ENCODE data around the gene CDH24. TPM values are rescaled to one million over a fixed set of nuclear protein-coding genes. Genes with fewer than 3 reads are reported as not detected.

Gene CDH24
- total and polyA plus RNA-seq, 5 donors = 0.95 to 2.5 (median 2.3) TPM

DNA sequence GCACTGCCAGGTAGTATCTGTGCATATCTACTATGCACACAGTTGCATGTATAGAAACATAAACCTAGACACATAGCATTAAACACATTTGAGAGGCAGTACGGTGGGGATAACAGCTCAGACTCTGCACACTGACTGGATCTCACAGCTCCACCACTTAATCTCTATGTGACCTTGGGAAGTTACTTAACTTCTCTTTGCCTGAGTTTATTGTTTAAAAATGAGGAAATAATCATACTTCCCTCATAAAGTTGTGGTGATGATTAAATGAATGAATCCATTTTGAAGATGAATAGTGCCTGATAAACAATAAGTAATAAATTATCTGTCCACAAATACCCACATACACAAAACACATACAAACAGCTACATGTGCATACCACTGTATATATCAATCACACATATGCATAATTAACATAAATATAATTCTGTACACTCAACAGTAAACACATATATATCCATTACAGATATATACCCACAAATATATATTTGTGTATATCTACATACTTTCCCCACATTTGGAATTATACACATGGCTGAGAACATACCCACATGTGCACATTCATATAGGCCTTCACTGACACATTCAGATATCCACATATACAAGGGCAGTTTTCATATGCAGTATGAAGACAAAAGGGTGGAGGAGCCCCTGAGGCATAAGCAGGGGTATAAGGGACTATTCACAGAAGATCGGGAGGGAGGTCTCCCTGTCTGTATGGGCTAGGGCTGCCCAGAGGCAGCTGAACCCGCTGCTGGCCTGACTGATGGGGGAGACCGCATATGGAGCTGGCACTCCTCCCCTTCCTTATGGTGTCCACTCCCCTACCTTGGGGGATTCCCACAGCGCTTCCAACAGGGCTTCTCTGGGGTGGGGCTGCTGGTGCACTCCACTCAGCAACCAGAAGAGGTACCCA is 5.9 kb downstream of the CDH24 start:
- intact Hi-C loops (cut with DNase I) = loop anchor here in 1 of 4 donors (5.0 kb wide), 1 partner anchor 64 kb away; no protein-coding TSS in a partner anchor
- H3K4me1 ChIP-seq (ENCODE audit: control insufficient read depth, insufficient read depth, low read length) = no peaks in the 10 kb centered on the region
- 77% methylated on average over 5 of the region's 5 CpGs for WGBS
- ATAC-seq (no peak), DNase-seq (no peak)
- no peaks in the 10 kb centered on the region for H3K27me3 ChIP-seq (ENCODE audit: control insufficient read depth, insufficient read depth)
- no peak overlapping the region for H3K4me3 ChIP-seq (ENCODE audit: low read length)
- H3K9me3 ChIP-seq (ENCODE audit: control insufficient read depth, low read length) = no peaks in the 10 kb centered on the region
- no peak overlapping the region for H3K27ac ChIP-seq (ENCODE audit: low read length)

DNA sequence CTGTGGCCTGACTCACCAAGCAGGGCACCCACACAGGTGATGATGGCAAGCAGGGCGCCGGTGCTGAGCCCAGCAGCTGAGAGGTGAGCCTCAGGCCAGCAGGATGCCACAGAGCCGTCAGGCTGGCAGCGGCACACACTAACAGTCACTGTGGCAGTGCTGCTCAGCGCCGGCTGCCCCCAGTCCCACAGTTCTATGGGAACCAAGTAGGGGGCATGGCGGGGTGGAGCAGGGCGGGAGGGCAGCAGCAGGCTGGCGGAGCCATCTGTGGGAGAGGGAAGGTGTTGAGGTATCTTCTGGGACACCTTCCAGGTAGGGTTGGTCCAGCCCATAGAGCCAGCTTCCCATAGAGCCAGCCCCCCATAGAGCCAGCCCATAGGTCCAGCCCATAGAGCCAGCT is 8.3 kb downstream of the CDH24 start:
- Histone ChIP-seq H3K27ac (ENCODE audit: low read length) (no peak overlapping the region), H3K27me3 (ENCODE audit: control insufficient read depth, insufficient read depth) (no peaks in the 10 kb centered on the region), H3K4me1 (ENCODE audit: control insufficient read depth, insufficient read depth, low read length) (peaks cover 4% of the 10 kb centered on the region), H3K9me3 (ENCODE audit: control insufficient read depth, low read length) (no peaks in the 10 kb centered on the region), H3K4me3 (ENCODE audit: low read length) (no peak overlapping the region)
- no peak for ATAC-seq
- intact Hi-C loops (cut with DNase I) = no loop called here
- no peak for DNase-seq
- 98% methylated on average over 9 of the region's 9 CpGs for WGBS

DNA sequence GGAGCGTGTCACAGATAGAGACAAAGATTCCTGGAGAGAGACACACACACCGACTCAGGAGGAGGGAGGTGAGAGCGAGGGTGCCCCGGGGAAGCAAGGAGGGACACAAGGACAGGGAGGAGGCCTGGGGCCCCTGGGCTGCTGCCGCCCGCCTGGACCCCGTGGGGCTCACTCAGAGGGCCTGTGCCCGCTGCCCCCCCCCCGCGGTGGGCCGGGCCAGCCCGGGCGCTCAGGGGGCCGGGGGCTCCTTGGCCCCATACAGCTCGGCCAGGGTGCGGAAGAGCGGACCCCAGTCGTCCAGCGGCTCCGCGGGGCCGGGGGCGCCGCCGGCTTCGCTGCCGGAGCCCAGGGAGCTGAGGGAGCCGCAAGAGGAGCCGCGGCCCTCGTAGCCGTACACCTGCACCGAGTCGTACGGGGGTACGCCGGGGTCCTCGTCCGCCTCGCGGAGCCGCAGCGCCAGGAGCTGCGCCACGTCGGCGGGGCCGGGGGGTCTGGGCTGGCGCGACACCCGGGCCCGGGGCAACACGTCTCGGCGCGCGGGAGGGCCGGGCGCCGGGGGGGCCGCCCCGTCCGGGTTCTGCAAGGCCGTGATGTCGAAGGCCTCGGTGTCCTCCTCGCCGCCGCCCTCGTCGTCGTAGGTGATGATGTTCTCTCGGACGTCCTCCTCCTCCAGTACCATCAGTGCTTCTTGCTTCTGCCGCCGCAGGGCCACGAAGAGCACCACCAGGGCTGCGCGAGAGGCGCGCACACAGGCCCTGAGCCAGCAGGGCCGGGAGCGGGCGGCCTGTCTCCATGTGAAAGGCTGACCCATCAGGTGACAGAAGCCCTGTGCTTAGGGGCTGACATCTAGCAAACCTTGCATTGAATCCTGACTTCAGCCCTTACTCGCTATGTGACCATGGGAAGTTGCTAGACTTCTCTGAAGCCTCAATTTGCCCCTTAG is 9.3 kb downstream of the CDH24 start:
- WGBS = 67% methylated on average over 85 of the region's 85 CpGs
- DNase-seq = no peak
- H3K27ac ChIP-seq (ENCODE audit: low read length) = peak overlapping the region; percentile 16
- H3K4me3 ChIP-seq (ENCODE audit: low read length) = no peak overlapping the region
- no peaks in the 10 kb centered on the region for H3K27me3 ChIP-seq (ENCODE audit: control insufficient read depth, insufficient read depth)
- peaks cover 4% of the 10 kb centered on the region for H3K4me1 ChIP-seq (ENCODE audit: control insufficient read depth, insufficient read depth, low read length)
- intact Hi-C loops (cut with DNase I) = no loop called here
- no peaks in the 10 kb centered on the region for H3K9me3 ChIP-seq (ENCODE audit: control insufficient read depth, low read length)
- ATAC-seq = no peak

DNA sequence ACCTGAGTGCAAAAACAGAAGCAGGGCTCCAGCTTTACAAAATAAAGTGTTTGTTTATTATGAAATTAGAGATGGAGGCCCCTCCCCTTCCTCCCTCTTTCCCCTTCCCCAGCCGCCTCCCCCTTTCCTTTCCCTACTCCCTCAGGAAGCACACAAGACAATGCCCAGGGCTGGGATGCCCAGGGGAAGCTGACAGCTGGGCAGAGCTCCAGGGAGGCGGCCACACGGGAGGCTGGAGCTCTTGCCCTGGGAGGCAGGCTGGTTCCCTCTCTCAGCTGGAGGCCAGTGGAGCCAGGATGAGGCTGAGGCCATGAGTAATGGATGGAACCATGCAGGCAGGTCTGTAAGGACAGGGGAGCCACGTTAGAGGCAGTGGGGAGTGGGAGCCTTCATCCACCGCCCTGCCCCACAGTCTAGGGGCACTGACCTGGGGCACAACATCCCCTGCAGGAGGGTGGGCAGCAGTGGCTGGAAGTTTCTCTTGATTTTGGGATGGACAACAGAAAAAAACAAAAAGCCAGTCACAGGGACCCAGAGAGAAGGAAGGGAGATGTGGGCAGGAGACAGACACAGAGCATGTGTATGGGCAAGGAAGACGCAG is 10.2 kb downstream of the CDH24 start:
- Histone ChIP-seq H3K27ac (ENCODE audit: low read length) (peak overlapping the region; percentile 16), H3K9me3 (ENCODE audit: control insufficient read depth, low read length) (no peaks in the 10 kb centered on the region), H3K4me3 (ENCODE audit: low read length) (no peak overlapping the region), H3K27me3 (ENCODE audit: control insufficient read depth, insufficient read depth) (no peaks in the 10 kb centered on the region), H3K4me1 (ENCODE audit: control insufficient read depth, insufficient read depth, low read length) (peaks cover 4% of the 10 kb centered on the region)
- DNase-seq (peak in 2 of 3 donors; percentile 69 to 75), ATAC-seq (peak; percentile 32 to 45)
- 57% methylated on average over 6 of the region's 6 CpGs for WGBS
- intact Hi-C loops (cut with DNase I) = no loop called here

DNA sequence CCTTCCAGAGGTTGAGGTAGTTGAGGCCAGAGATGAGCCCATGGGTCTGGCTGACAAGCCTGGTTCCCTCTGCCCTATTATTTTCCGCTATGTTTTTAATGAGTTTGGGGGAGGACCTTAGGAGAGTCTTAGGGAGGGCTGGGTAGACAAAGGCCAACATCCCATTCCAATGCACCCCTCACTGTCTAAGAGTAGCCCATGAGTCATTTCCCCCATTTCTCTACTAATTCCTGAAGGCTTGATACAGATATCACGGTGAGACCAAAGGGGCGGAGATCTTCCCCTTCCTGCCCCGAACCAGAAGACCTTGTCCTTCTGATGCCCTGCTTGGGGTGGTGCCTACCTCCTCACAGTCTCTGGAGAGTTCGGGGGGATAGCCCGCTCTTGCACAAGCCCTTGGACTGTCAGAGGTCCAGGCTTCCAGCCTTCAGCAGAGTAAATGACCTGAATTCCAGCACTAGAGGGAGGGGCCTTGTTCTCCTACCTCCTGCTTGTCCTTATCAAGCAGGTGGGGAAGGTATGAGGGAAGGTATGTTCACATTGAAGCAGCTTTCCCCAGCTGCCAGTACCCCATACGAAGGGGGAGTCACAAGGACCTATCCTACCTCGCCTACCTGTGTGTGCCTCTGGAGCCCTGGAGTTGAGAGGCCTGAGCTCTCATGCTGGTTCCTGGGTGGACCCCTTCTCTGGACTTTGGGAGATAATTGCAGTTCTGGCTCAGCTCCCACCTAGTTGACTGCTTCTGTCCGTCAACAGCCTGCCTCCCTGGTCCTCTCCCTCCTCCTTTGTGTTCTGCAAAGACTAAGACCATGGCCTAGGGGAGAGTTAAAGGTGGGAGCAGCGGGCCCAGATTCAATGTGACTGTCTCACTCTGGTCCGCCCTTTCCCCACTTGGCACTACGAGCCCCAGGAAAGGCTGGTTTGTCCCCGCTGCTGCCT is 11.6 kb downstream of the CDH24 start:
- H3K4me1 ChIP-seq (ENCODE audit: control insufficient read depth, insufficient read depth, low read length) = peaks cover 4% of the 10 kb centered on the region
- no peaks in the 10 kb centered on the region for H3K27me3 ChIP-seq (ENCODE audit: control insufficient read depth, insufficient read depth)
- H3K9me3 ChIP-seq (ENCODE audit: control insufficient read depth, low read length) = no peaks in the 10 kb centered on the region
- WGBS = 80% methylated on average over 13 of the region's 13 CpGs
- peak; percentile 18 to 65 for ATAC-seq
- H3K4me3 ChIP-seq (ENCODE audit: low read length) = no peak overlapping the region
- no peak for DNase-seq
- peak overlapping the region; percentile 43 for H3K27ac ChIP-seq (ENCODE audit: low read length)
- intact Hi-C loops (cut with DNase I) = no loop called here

DNA sequence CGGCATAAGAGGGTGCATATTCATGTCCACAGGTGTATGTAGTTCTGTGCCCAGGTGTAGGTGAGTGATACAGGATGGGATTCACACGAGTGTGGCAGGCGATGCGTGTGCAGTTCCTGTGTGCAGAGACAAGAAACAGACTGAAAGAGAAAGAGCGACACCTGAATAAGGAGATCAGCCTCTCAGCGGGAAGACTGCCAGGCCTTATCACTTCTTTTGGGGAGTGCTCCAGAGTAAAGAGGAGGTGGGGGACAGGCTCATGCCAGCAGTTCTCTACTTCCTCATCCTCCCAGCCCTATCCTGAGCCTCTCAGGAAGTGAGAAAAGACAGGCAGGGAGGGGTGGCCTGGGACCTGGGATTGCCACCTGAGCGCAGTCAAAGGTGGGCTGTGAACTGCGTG is 12.5 kb downstream of the CDH24 start:
- no peak overlapping the region for H3K27ac ChIP-seq (ENCODE audit: low read length)
- DNase-seq (no peak), ATAC-seq (no peak)
- peaks cover 4% of the 10 kb centered on the region for H3K4me1 ChIP-seq (ENCODE audit: control insufficient read depth, insufficient read depth, low read length)
- WGBS = 76% methylated on average over 8 of the region's 8 CpGs
- H3K9me3 ChIP-seq (ENCODE audit: control insufficient read depth, low read length) = no peaks in the 10 kb centered on the region
- no peaks in the 10 kb centered on the region for H3K27me3 ChIP-seq (ENCODE audit: control insufficient read depth, insufficient read depth)
- intact Hi-C loops (cut with DNase I) = no loop called here
- H3K4me3 ChIP-seq (ENCODE audit: low read length) = no peak overlapping the region

DNA sequence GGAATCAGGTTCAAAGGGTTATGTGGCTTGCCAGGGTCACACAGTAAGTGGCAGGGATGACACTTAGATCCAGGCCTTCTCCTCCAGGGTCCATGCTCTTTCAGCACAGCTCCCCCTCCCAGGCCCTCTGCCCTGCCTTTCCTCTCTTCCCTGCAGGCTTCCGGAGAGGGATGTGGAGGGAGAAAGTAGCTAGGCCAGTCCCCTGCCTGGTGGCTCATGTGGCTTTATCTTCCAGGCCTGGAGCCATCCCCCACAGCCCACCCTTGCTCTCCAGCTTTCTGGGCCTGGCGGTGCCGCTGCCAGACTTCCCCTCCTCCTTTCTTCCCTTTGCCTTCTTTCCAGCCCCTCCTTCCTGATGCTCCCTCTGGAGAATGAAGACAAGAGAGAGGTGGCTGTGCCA is 13.6 kb downstream of the CDH24 start:
- intact Hi-C loops (cut with DNase I) = no loop called here
- H3K27me3 ChIP-seq (ENCODE audit: control insufficient read depth, insufficient read depth) = no peaks in the 10 kb centered on the region
- H3K4me1 ChIP-seq (ENCODE audit: control insufficient read depth, insufficient read depth, low read length) = peaks cover 4% of the 10 kb centered on the region
- no peak overlapping the region for H3K4me3 ChIP-seq (ENCODE audit: low read length)
- DNase-seq (no peak), ATAC-seq (no peak)
- 52% methylated on average over 3 of the region's 3 CpGs for WGBS
- no peaks in the 10 kb centered on the region for H3K9me3 ChIP-seq (ENCODE audit: control insufficient read depth, low read length)
- no peak overlapping the region for H3K27ac ChIP-seq (ENCODE audit: low read length)

DNA sequence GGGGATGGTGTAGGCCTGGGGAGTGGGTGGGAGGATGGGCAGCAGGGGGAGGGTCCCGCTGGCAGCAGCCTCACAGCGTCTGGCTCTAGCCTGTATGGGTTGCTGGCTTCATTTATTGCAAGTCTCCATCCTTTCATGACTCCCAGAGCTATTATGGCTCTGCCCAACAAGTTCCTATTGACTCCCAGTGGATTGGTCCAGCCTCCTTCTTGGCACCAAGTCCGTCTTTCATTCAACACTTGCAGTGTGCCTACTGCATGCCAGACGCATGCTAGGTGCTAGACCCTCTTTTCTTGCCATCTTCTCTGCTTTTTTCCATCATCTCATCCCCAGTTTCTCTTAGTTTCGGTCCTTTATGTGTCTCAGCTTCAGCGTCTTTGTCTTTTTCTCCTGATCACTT is 14.2 kb downstream of the CDH24 start:
- 89% methylated on average over 6 of the region's 6 CpGs for WGBS
- DNase-seq (no peak), ATAC-seq (no peak)
- no peak overlapping the region for H3K27ac ChIP-seq (ENCODE audit: low read length)
- intact Hi-C loops (cut with DNase I) = no loop called here
- no peaks in the 10 kb centered on the region for H3K9me3 ChIP-seq (ENCODE audit: control insufficient read depth, low read length)
- no peaks in the 10 kb centered on the region for H3K27me3 ChIP-seq (ENCODE audit: control insufficient read depth, insufficient read depth)
- no peak overlapping the region for H3K4me3 ChIP-seq (ENCODE audit: low read length)
- H3K4me1 ChIP-seq (ENCODE audit: control insufficient read depth, insufficient read depth, low read length) = peaks cover 4% of the 10 kb centered on the region

DNA sequence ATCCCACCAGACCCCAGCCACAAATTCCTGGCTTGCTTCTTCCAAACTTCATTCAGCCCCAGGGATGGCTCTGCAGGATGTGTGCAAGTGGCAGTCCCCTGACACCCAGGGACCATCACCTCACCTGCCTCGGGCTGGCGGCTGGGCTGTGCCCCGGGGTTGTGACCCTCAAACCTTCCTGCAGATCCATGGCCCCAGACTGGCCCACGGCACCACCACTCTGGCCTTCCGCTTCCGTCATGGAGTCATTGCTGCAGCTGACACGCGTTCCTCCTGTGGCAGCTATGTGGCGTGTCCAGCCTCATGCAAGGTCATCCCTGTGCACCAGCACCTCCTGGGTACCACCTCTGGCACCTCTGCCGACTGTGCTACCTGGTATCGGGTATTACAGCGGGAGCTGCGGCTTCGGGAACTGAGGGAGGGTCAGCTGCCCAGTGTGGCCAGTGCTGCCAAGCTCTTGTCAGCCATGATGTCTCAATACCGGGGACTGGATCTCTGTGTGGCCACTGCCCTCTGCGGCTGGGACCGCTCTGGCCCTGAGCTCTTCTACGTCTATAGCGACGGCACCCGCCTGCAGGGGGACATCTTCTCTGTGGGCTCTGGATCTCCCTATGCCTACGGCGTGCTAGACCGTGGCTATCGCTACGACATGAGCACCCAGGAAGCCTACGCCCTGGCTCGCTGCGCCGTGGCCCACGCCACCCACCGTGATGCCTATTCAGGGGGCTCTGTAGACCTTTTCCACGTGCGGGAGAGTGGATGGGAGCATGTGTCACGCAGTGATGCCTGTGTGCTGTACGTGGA is 15.0 kb downstream of the CDH24 start, which contains the start of gene PSMB11:
Gene PSMB11, plus strand, starts transcription at position 51 of the 804 bp plus-strand sequence. Its CDS starts 14 bp downstream, at position 65.
- DNase-seq = no peak
- H3K27ac ChIP-seq (ENCODE audit: low read length) = no peak within 1 kb of the TSS
- 95% methylated on average over 36 of the region's 36 CpGs for WGBS
- no peaks in the 10 kb centered on the region for H3K27me3 ChIP-seq (ENCODE audit: control insufficient read depth, insufficient read depth)
- peaks cover 4% of the 10 kb centered on the region for H3K4me1 ChIP-seq (ENCODE audit: control insufficient read depth, insufficient read depth, low read length)
- H3K9me3 ChIP-seq (ENCODE audit: control insufficient read depth, low read length) = no peaks in the 10 kb centered on the region
- intact Hi-C loops (cut with DNase I) = no loop called here
- no peak within 1 kb of the TSS for H3K4me3 ChIP-seq (ENCODE audit: low read length)
- ATAC-seq = no peak

Measured in right cardiac atrium (tissue), 5 donors.